HCT116 (cell line): ENCODE measurements around the gene FAXDC2. TPM values are rescaled to one million over a fixed set of nuclear protein-coding genes. Genes with fewer than 3 reads are reported as not detected.

ENCODE experiments used
- ATAC-seq: fragments of 200-7000 bp; cut with Tn5 transposase; 2 replicates; pipeline ENCODE4 v1.9.1; 2020; ENCODE audit warnings: mild to moderate bottlenecking, moderate library complexity
- BruUV-seq: library from RNA; stranded (reverse); fragments of 400-500 nt; replicated peaks from 2 replicates; lab custom pipeline; 2021; lab: Mats Ljungman, UMichigan
- CTCF ChIA-PET: fragments of 300-600 bp; sonication (Branson Sonifier 250); formaldehyde crosslinking; loops from one replicate; lab custom pipeline; 2021; ENCODE audit warnings: antibody characterized with exemption; lab: Charles Lee
- POLR2A ChIA-PET: fragments of 300-600, 350-600 bp; sonication (Branson Sonifier 250); formaldehyde crosslinking; loops from one replicate; lab custom pipeline; 2021; ENCODE audit warnings: antibody characterized with exemption; lab: Charles Lee
- RAD21 ChIA-PET, 2 experiments: fragments of 300-600 bp; sonication (Branson Sonifier 250); formaldehyde crosslinking; loops; one replicate each; lab custom pipeline; 2023; ENCODE audit warnings: low total read pairs in 2 of 2; ENCODE audit not compliant: uncharacterized antibody in 2 of 2, unreplicated experiment in 2 of 2, low non-redundant PET in 1 of 2; lab: Charles Lee
- DNase-seq: peaks from one replicate; pipeline ENCODE4 v3.0.0-alpha.2; 2010; ENCODE audit warnings: low read depth, low spot score
- H2AFZ ChIP-seq: fragments of 200-600 bp; shearing (Covaris generic), sonication (generic); 2 replicates; pipeline ENCODE4 v1.6.1; 2017; ENCODE audit warnings: low read depth, mixed run types, mixed read lengths, antibody characterized with exemption, low read length; ENCODE audit not compliant: poor library complexity, severe bottlenecking
- H3K27ac ChIP-seq: 2 replicates; pipeline ENCODE4 v1.5.1; 2012; ENCODE audit warnings: low read depth, low read length
- H3K27me3 ChIP-seq: fragments of 200-600 bp; sonication (generic); 2 replicates; pipeline ENCODE4 v1.6.1; 2016; ENCODE audit warnings: mixed run types, low read length, mixed read lengths; ENCODE audit not compliant: insufficient read depth
- H3K36me3 ChIP-seq, 2 experiments: fragments of 200-500 bp in 1 of 2; fragments of 200-600 bp in 1 of 2; sonication (Bioruptor generic) in 1 of 2; sonication (generic) in 1 of 2; 2 replicates each; pipeline versions ENCODE4 v1.5.1 to v1.6.1; 2014 to 2016; ENCODE audit warnings: low read length in 2 of 2, inconsistent platforms in 1 of 2, mixed read lengths in 1 of 2, mixed run types in 1 of 2; ENCODE audit not compliant: insufficient read depth in 2 of 2, control insufficient read depth in 1 of 2
- H3K4me1 ChIP-seq, 2 experiments: fragments of 200-600 bp in 1 of 2; sonication (generic) in 1 of 2; 2 replicates each; pipeline versions ENCODE4 v1.5.1 to v1.6.1; 2012 to 2017; ENCODE audit warnings: low read length in 2 of 2, inconsistent platforms in 1 of 2, mild to moderate bottlenecking in 1 of 2, mixed read lengths in 1 of 2, mixed run types in 1 of 2, moderate library complexity in 1 of 2; ENCODE audit not compliant: insufficient read depth in 2 of 2, control insufficient read depth in 1 of 2
- H3K4me2 ChIP-seq: fragments of 200-600 bp; sonication (generic); 2 replicates; pipeline ENCODE4 v1.6.1; 2017; ENCODE audit warnings: mixed run types, low read length, mixed read lengths
- H3K4me3 ChIP-seq, 2 experiments: fragments of 200-600 bp in 1 of 2; sonication (generic) in 1 of 2; replicated peaks in 1 of 2; 2 replicates each; pipeline ENCODE4 v1.5.1; 2011 to 2016; ENCODE audit warnings: low read length in 2 of 2, control low read depth in 1 of 2, low read depth in 1 of 2, mild to moderate bottlenecking in 1 of 2, mixed read lengths in 1 of 2, mixed run types in 1 of 2
- H3K79me2 ChIP-seq: fragments of 200-600 bp; sonication (generic); 2 replicates; pipeline ENCODE4 v1.6.1; 2017; ENCODE audit warnings: mild to moderate bottlenecking, mixed run types, low read length, moderate library complexity, mixed read lengths; ENCODE audit not compliant: insufficient read depth
- H3K9ac ChIP-seq: fragments of 200-600 bp; sonication (generic); 2 replicates; pipeline ENCODE4 v1.6.1; 2016; ENCODE audit warnings: low read length, mixed read lengths
- H3K9me2 ChIP-seq: fragments of 200-600 bp; sonication (generic), shearing (Covaris generic); 2 replicates; pipeline ENCODE4 v1.6.1; 2017; ENCODE audit warnings: mixed run types, mild to moderate bottlenecking, moderate library complexity; ENCODE audit not compliant: insufficient read depth
- H3K9me3 ChIP-seq, 2 experiments: fragments of 200-500 bp in 1 of 2; fragments of 200-600 bp in 1 of 2; sonication (Bioruptor generic) in 1 of 2; sonication (generic) in 1 of 2; 2 replicates each; pipeline ENCODE4 v1.6.1; 2014 to 2017; ENCODE audit warnings: low read length in 2 of 2, mixed read lengths in 2 of 2, inconsistent platforms in 1 of 2, low read depth in 1 of 2, mild to moderate bottlenecking in 1 of 2, mixed run types in 1 of 2, moderate library complexity in 1 of 2; ENCODE audit not compliant: control insufficient read depth in 1 of 2, insufficient read depth in 1 of 2
- H4K20me1 ChIP-seq: fragments of 200-600 bp; sonication (generic), shearing (Covaris generic); 2 replicates; pipeline ENCODE4 v1.6.1; 2017; ENCODE audit warnings: mixed run types, mild to moderate bottlenecking, moderate library complexity; ENCODE audit not compliant: insufficient read depth
- CBX3 ChIP-seq: IDR thresholded peaks from 2 replicates; pipeline ENCODE4 v1.6.1; 2012; ENCODE audit warnings: low read depth
- CEBPB ChIP-seq: IDR thresholded peaks from 2 replicates; pipeline ENCODE4 v1.6.1; 2012; ENCODE audit warnings: low read depth
- CTCF ChIP-seq, 3 experiments: fragments of 200-600 bp in 1 of 3; sonication (generic) in 1 of 3; IDR thresholded peaks in 2 of 3; conservative IDR thresholded peaks in 1 of 3; 2 replicates each; pipeline ENCODE4 v1.5.1; 2012 to 2017; ENCODE audit warnings: low read depth in 2 of 3, low read length in 2 of 3, antibody characterized with exemption in 1 of 3, borderline replicate concordance in 1 of 3, control low read depth in 1 of 3, mild to moderate bottlenecking in 1 of 3, mixed read lengths in 1 of 3, mixed run types in 1 of 3, moderate library complexity in 1 of 3; ENCODE audit not compliant: insufficient read depth in 1 of 3
- ELF1 ChIP-seq: IDR thresholded peaks from 2 replicates; pipeline ENCODE4 v1.6.1; 2012; ENCODE audit warnings: low read depth, borderline replicate concordance
- FOSL1 ChIP-seq: IDR thresholded peaks from 2 replicates; pipeline ENCODE4 v1.6.1; 2012; ENCODE audit warnings: low read depth
- JUND ChIP-seq: IDR thresholded peaks from 2 replicates; pipeline ENCODE4 v1.6.1; 2012
- MAX ChIP-seq: IDR thresholded peaks from 2 replicates; pipeline ENCODE4 v1.6.1; 2012
- POLR2AphosphoS5 ChIP-seq: IDR thresholded peaks from 2 replicates; pipeline ENCODE4 v1.6.1; 2011; ENCODE audit warnings: mild to moderate bottlenecking, low read depth, low read length, moderate library complexity
- SIN3A ChIP-seq: IDR thresholded peaks from 2 replicates; pipeline ENCODE4 v1.6.1; 2012; ENCODE audit warnings: low read depth
- YY1 ChIP-seq: IDR thresholded peaks from 2 replicates; pipeline ENCODE4 v1.6.1; 2011; ENCODE audit warnings: low read length, low read depth, moderate library complexity, mild to moderate bottlenecking; ENCODE audit not compliant: insufficient replicate concordance; ENCODE audit errors: extremely low read depth
- ZNF274 ChIP-seq: fragments of 200-500 bp; sonication (Bioruptor generic); IDR thresholded peaks from 2 replicates; pipeline ENCODE4 v1.6.1; 2014; ENCODE audit warnings: mild to moderate bottlenecking, low read depth, low read length, inconsistent platforms
- intact Hi-C: fragments of 100-400 bp; cut with micrococcal nuclease; formaldehyde crosslinking; loops from 2 replicates; pipeline ENCODE4 v1.10.0; 2022
- total RNA-seq: library from RNA; stranded (reverse); gene quantifications from one replicate; pipeline ENCODE4 v1.2.1, GENCODE V29; 2021; ENCODE audit not compliant: unreplicated experiment

FAXDC2 gene
- total RNA-seq, 1 experiment from 2014 or later, result 0.22 TPM

GRCh38 chr5:154824070-154824469, 26.3 kb downstream of the FAXDC2 start:
- no TSS peak for BruUV-seq
- H2AFZ ChIP-seq, result no peak overlapping the region
- no peaks in the 10 kb centered on the region for H4K20me1 ChIP-seq
- ATAC-seq, result no peak
- POLR2A ChIA-PET, result no interaction called here
- 0 out of 4 replicates have a peak, but pooled peaks cover 0 to 2% of the 10 kb centered on the region in 2 experiments for H3K36me3 ChIP-seq
- H3K9me3 ChIP-seq, result no peaks in the 10 kb centered on the region
- intact Hi-C loops, result no loop called here
- RAD21 ChIA-PET, result no interaction called here
- no peaks in the 10 kb centered on the region for H3K79me2 ChIP-seq
- no peak overlapping the region for H3K27ac ChIP-seq
- no peak overlapping the region for H3K9ac ChIP-seq
- no peak overlapping the region for H3K4me2 ChIP-seq
- H3K4me1 ChIP-seq, result peaks cover 14 to 17% of the 10 kb centered on the region in 2 experiments
- H3K9me2 ChIP-seq, result no peaks in the 10 kb centered on the region
- no peak for DNase-seq
- no peaks in the 10 kb centered on the region for H3K27me3 ChIP-seq
- no peak overlapping the region for H3K4me3 ChIP-seq
- no peak for TF ChIP-seq YY1
- TF ChIP-seq JUND, result no peak
- TF ChIP-seq CTCF (IDR thresholded peaks at IDR 0.05 in 2 of 3, conservative IDR thresholded peaks at IDR 0.05 in 1 of 3; ENCODE audit: borderline replicate concordance in 1 of 3, insufficient read depth in 1 of 3, low read depth in 2 of 3, low read length in 2 of 3), result no peak
- no peak for TF ChIP-seq MAX
- no peak for TF ChIP-seq ELF1
- no peak for TF ChIP-seq POLR2AphosphoS5
- no peak for TF ChIP-seq FOSL1
- TF ChIP-seq CBX3, result no peak
- no peak for TF ChIP-seq ZNF274
- no peak for TF ChIP-seq SIN3A
- no peak for TF ChIP-seq CEBPB
- CTCF ChIA-PET, result no interaction called here
